Gastroesophageal sphincter (tissue), 4 donors: ENCODE measurements around the gene PPP1R16B. TPM values are rescaled to one million over a fixed set of nuclear protein-coding genes. Genes with fewer than 3 reads are reported as not detected.
"Not testable (repeated sequence)": the region's sequence is repeated elsewhere in the genome, so short reads cannot be mapped to it uniquely, and the experiment has no call there.

Source experiments
- ATAC-seq: fragments of 150-250 bp; one replicate; pipeline ENCODE4 v1.9.1; 2016; ENCODE audit warnings: mild to moderate bottlenecking, moderate library complexity
- H3K27ac ChIP-seq, 4 donors: fragments of 200-600 bp; sonication (generic) in 3 of 4; 1 replicate in 3 of 4; 2 replicates in 1 of 4; pipeline ENCODE4 v1.5.1; 2016 to 2019
- H3K27me3 ChIP-seq: fragments of 200-600 bp; sonication (generic); one replicate; pipeline ENCODE4 v1.5.1; 2019
- H3K36me3 ChIP-seq, 2 donors: fragments of 200-600 bp; sonication (generic); one replicate each; pipeline ENCODE4 v1.5.1; 2019; ENCODE audit warnings: control low read depth in 1 of 2
- H3K4me1 ChIP-seq, 3 donors: fragments of 200-600 bp; sonication (generic); 1 replicate in 2 of 3; 2 replicates in 1 of 3; pipeline ENCODE4 v1.5.1; 2016 to 2019; ENCODE audit warnings: control low read depth in 2 of 3
- H3K4me3 ChIP-seq, 2 donors: fragments of 200-600 bp; sonication (generic); one replicate each; pipeline ENCODE4 v1.5.1; 2019; ENCODE audit warnings: mild to moderate bottlenecking in 1 of 2, moderate library complexity in 1 of 2
- H3K9me3 ChIP-seq, 3 donors: fragments of 200-600 bp; sonication (generic); one replicate each; pipeline ENCODE4 v1.5.1; 2017 to 2019; ENCODE audit warnings: control low read depth in 2 of 3
- EP300 ChIP-seq: sonication (generic); formaldehyde crosslinking; IDR thresholded peaks from one replicate; pipeline ENCODE4 v1.6.1; 2017; ENCODE audit warnings: antibody characterized with exemption, mild to moderate bottlenecking
- POLR2A ChIP-seq, 2 donors: fragments of 450-650 bp; IDR thresholded peaks; one replicate each; pipeline ENCODE4 v1.6.1; 2017; ENCODE audit warnings: antibody characterized with exemption in 2 of 2, mild to moderate bottlenecking in 2 of 2, moderate library complexity in 1 of 2
- POLR2AphosphoS5 ChIP-seq: sonication (generic); formaldehyde crosslinking; IDR thresholded peaks from one replicate; pipeline ENCODE4 v1.6.1; 2017; ENCODE audit warnings: antibody characterized with exemption
- WGBS, 2 donors: methylation state at CpG; one replicate each; pipeline ENCODE4 v1.1.5; 2018; ENCODE audit warnings: low coverage in 1 of 2; 5-methylcytosine and 5-hydroxymethylcytosine counted together
- total RNA-seq, 4 donors: library from RNA; depleted of rRNA; stranded (reverse); fragments of >200 nt; gene quantifications; one replicate each; pipeline ENCODE4 v1.1.0, GENCODE V29; 2016
- TF ChIP-seq, protein P1 (sequence below), 4 experiments: fragments of 200-600 bp in 2 of 4; fragments of 450-650 bp in 2 of 4; sonication (generic) in 1 of 4; IDR thresholded peaks; one replicate each; pipeline ENCODE4 v1.5.1; 2017 to 2019; ENCODE audit warnings: antibody characterized with exemption in 4 of 4, mild to moderate bottlenecking in 2 of 4, moderate library complexity in 2 of 4

PPP1R16B gene
- total RNA-seq, 4 donors from 2014 or later = 4.1 to 10.0 (median 5.5) TPM

DNA sequence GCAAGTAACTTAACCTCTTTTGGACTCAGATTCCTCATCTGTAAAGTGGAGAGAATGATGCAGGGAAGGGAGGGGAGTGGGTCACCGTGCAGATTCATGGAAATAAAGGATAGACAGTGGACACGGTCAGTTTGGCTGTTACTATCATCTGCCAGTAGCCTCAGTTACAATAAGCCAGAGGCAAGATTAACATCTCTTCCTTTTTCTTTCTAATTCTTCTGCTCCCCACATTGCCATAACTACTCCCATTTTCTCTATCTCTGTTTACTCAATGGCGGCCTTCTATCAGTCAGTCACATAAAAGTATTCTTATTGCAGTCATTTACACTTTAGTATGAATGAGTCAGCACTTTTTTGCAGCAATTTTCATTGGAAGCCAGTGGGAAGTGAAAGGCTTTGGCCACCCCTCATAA is 49.2 kb downstream of the PPP1R16B start:
- 70 to 83% methylated on average over 3 of the region's 3 CpGs for WGBS, 2 donors
- TF ChIP-seq POLR2A (IDR thresholded peaks at IDR 0.05) (no peak), EP300 (no peak), POLR2AphosphoS5 (no peak)
- TF ChIP-seq, protein P1, sequence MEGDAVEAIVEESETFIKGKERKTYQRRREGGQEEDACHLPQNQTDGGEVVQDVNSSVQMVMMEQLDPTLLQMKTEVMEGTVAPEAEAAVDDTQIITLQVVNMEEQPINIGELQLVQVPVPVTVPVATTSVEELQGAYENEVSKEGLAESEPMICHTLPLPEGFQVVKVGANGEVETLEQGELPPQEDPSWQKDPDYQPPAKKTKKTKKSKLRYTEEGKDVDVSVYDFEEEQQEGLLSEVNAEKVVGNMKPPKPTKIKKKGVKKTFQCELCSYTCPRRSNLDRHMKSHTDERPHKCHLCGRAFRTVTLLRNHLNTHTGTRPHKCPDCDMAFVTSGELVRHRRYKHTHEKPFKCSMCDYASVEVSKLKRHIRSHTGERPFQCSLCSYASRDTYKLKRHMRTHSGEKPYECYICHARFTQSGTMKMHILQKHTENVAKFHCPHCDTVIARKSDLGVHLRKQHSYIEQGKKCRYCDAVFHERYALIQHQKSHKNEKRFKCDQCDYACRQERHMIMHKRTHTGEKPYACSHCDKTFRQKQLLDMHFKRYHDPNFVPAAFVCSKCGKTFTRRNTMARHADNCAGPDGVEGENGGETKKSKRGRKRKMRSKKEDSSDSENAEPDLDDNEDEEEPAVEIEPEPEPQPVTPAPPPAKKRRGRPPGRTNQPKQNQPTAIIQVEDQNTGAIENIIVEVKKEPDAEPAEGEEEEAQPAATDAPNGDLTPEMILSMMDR (IDR thresholded peaks at IDR 0.05) = no peak
- H3K27me3 ChIP-seq = peaks cover 6% of the 10 kb centered on the region
- ATAC-seq = no peak
- no peaks in the 10 kb centered on the region for H3K4me1 ChIP-seq
- H3K36me3 ChIP-seq = no peaks in the 10 kb centered on the region
- no peak overlapping the region for H3K4me3 ChIP-seq
- no peaks in the 10 kb centered on the region for H3K9me3 ChIP-seq
- H3K27ac ChIP-seq = no peak overlapping the region

DNA sequence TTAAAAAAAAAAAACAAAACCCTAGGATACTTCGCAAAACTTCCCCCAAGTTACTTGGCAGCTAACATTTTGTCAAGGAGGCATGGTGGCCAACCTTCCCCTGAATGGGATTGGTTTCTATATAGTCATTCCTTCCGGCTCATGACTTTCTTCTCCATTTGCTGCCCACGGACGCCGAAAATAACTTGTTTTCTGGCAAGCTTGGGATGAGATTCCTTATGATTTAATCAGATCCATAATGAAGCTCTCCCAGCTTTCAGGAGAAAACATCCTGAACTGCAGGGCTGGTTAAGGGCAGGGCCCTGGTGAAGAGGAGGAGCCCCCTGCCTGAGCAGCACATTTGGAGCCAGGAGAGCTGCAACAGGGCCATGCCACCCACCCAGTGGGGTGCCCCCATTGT is 49.9 kb downstream of the PPP1R16B start:
- no peaks in the 10 kb centered on the region for H3K36me3 ChIP-seq
- peaks cover 6% of the 10 kb centered on the region for H3K27me3 ChIP-seq
- H3K4me3 ChIP-seq = no peak overlapping the region
- H3K27ac ChIP-seq = no peak overlapping the region
- TF ChIP-seq EP300 (no peak), POLR2AphosphoS5 (no peak), POLR2A (IDR thresholded peaks at IDR 0.05) (no peak)
- TF ChIP-seq, protein P1 (IDR thresholded peaks at IDR 0.05) = no peak
- 56 to 57% methylated on average over 5 of the region's 5 CpGs for WGBS, 2 donors
- no peaks in the 10 kb centered on the region for H3K9me3 ChIP-seq
- no peaks in the 10 kb centered on the region for H3K4me1 ChIP-seq
- ATAC-seq = no peak

DNA sequence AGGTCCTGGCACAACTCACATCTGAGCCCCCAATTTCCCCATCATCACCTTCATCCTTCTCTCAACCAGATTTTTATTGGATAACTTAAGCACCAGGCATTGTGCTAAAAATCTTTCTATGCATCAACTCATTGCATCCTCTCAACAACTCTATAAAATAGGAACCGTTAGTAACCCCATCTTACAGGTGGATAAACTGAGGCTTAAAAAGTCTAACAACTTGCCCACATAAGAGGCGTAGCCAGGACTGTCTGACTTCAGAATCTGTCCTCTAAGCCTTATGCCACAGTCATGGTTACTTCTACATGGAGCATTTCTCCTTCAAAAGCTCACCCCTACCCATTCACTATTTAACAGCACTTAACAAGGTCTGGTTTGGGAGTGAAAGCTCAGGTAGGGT is 51.1 kb downstream of the PPP1R16B start:
- Histone ChIP-seq H3K36me3 (no peaks in the 10 kb centered on the region), H3K4me1 (no peaks in the 10 kb centered on the region), H3K4me3 (no peak overlapping the region), H3K9me3 (no peaks in the 10 kb centered on the region), H3K27ac (no peak overlapping the region), H3K27me3 (peaks cover 6% of the 10 kb centered on the region)
- no peak for ATAC-seq
- WGBS, 2 donors = 77 to 86% methylated on average over 2 of the region's 2 CpGs
- TF ChIP-seq POLR2A (IDR thresholded peaks at IDR 0.05) = no peak
- no peak for TF ChIP-seq EP300
- TF ChIP-seq, protein P1 (IDR thresholded peaks at IDR 0.05) = no peak
- no peak for TF ChIP-seq POLR2AphosphoS5

DNA sequence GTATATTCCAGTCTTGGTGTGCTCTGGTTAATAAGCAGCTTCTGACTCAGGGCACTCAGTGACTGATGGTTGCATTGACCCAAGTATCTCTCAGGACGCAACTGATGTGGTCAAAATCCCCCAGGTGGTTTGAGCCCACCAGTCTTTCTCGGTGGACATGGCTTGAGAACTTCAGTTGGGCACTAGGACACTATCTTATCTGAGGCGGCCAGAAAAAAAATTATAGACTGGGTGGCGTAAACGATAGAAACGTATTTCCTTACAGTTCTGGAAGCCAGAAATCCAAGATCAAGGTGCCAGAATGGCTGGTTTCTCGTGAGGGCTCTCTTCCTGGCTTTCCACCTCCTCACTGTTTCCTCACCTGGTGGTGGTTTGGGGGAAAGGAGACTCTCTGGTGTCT is 52.2 kb downstream of the PPP1R16B start:
- Histone ChIP-seq H3K4me1 (no peaks in the 10 kb centered on the region), H3K27ac (no peak overlapping the region), H3K36me3 (no peaks in the 10 kb centered on the region), H3K9me3 (no peaks in the 10 kb centered on the region), H3K4me3 (no peak overlapping the region), H3K27me3 (peaks cover 6% of the 10 kb centered on the region)
- no peak for ATAC-seq
- TF ChIP-seq POLR2A (IDR thresholded peaks at IDR 0.05) (no peak), POLR2AphosphoS5 (no peak), EP300 (no peak)
- TF ChIP-seq, protein P1 (IDR thresholded peaks at IDR 0.05) = no peak
- WGBS, 2 donors = 50 to 89% methylated on average over 4 to 5 of the region's 7 CpGs

DNA sequence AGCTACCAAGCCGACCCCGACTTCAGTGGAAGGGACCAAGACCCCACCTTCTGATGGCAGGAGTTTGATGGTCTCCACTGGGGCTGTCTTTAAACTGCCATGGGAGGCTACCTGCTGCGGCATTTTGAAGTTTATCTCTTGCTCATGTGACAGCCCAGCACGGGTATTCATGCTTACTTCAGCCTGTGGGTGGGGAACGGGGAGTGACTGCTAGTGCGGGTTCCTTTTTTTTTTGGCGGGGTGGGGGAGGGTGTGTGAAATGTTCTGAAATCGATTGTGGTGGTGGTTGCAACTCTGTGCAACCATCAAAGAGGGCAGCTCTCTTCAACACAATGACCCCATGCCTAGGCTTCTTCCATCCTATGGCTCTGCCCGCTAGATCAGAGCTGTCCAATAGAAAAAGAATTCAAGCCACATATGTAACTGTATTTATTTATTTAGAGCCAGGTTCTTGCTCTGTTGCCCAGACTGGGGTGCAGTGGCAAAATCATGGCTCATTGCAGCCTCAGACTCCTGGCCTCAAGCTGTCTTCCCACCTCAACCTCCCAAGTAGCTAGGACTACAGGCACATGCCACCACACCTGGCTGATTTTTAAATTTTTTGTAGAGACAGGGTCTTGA is 53.7 kb downstream of the PPP1R16B start:
- H3K4me3 ChIP-seq = no peak overlapping the region
- no peaks in the 10 kb centered on the region for H3K9me3 ChIP-seq
- H3K36me3 ChIP-seq = no peaks in the 10 kb centered on the region
- 49% methylated on average over 3 of the region's 9 CpGs; no CpG with 5 or more reads in 1 of the 2 donors for WGBS, 2 donors
- no peaks in the 10 kb centered on the region for H3K4me1 ChIP-seq
- peaks cover 6% of the 10 kb centered on the region for H3K27me3 ChIP-seq
- TF ChIP-seq, protein P1 (IDR thresholded peaks at IDR 0.05) = no peak
- TF ChIP-seq EP300 (no peak), POLR2A (IDR thresholded peaks at IDR 0.05) (no peak), POLR2AphosphoS5 (no peak)
- no peak overlapping the region for H3K27ac ChIP-seq
- no peak for ATAC-seq

DNA sequence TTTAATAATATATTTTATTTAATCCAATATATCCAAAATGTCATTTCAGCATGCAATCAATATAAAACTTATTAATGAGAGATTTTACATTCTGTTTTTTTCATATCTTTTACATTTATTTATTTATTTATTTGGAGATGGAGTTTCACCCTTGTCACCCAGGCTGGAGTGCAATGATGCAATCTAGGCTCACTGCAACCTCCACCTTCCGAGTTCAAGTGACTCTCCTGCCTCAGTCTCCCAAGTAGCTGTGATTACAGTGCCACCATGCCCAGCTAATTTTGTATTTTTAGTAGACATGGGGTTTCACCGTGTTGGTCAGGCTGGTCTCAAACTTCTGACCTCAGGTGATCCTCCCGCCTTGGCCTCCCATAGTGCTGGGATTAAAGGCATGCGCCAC is 54.4 kb downstream of the PPP1R16B start:
- not testable (repeated sequence) for H3K4me1 ChIP-seq, ATAC-seq, H3K36me3 ChIP-seq, H3K27ac ChIP-seq, H3K4me3 ChIP-seq, H3K27me3 ChIP-seq, H3K9me3 ChIP-seq
- WGBS, 2 donors = 66 to 84% methylated on average over 2 to 4 of the region's 4 CpGs
